H9 (cell line): ENCODE results near the gene KLHL41. TPM values are rescaled to one million over a fixed set of nuclear protein-coding genes. Genes with fewer than 3 reads are reported as not detected.

Source experiments
- DNase-seq: peaks from one replicate; pipeline ENCODE4 v3.0.0-alpha.2; 2017
- H2AFZ ChIP-seq: one replicate; pipeline ENCODE4 v1.6.1; 2013; ENCODE audit warnings: mild to moderate bottlenecking, low read length, control low read depth, moderate library complexity
- H2AK5ac ChIP-seq: 2 replicates; pipeline ENCODE4 v1.6.1; 2013; ENCODE audit warnings: low read length, control low read depth, mixed read lengths; ENCODE audit not compliant: insufficient read length
- H2BK120ac ChIP-seq: one replicate; pipeline ENCODE4 v1.6.1; 2013; ENCODE audit warnings: low read depth, mild to moderate bottlenecking, low read length, control low read depth, inconsistent platforms; ENCODE audit not compliant: poor library complexity, severe bottlenecking
- H2BK12ac ChIP-seq: 2 replicates; pipeline ENCODE4 v1.6.1; 2013; ENCODE audit warnings: low read length, control low read depth, mixed read lengths, low read depth; ENCODE audit not compliant: insufficient read length
- H2BK15ac ChIP-seq: 2 replicates; pipeline ENCODE4 v1.6.1; 2013; ENCODE audit warnings: low read depth, low read length, control low read depth
- H2BK20ac ChIP-seq: one replicate; pipeline ENCODE4 v1.6.1; 2013; ENCODE audit warnings: low read depth, mild to moderate bottlenecking, low read length, control low read depth, inconsistent platforms; ENCODE audit not compliant: poor library complexity, severe bottlenecking
- H2BK5ac ChIP-seq: 2 replicates; pipeline ENCODE4 v1.6.1; 2013; ENCODE audit warnings: low read length, control low read depth, mixed read lengths; ENCODE audit not compliant: insufficient read length
- H3K14ac ChIP-seq: 2 replicates; pipeline ENCODE4 v1.6.1; 2013; ENCODE audit warnings: low read length, control low read depth; ENCODE audit not compliant: insufficient read depth
- H3K18ac ChIP-seq: 2 replicates; pipeline ENCODE4 v1.6.1; 2013; ENCODE audit warnings: low read depth, mild to moderate bottlenecking, mixed read lengths, low read length, control low read depth; ENCODE audit not compliant: insufficient read length
- H3K23ac ChIP-seq: 2 replicates; pipeline ENCODE4 v1.6.1; 2013; ENCODE audit warnings: low read length, control low read depth, mixed read lengths, low read depth; ENCODE audit not compliant: insufficient read length
- H3K23me2 ChIP-seq: 2 replicates; pipeline ENCODE4 v1.6.1; 2013; ENCODE audit warnings: low read depth, mild to moderate bottlenecking, mixed read lengths, low read length, control low read depth; ENCODE audit not compliant: insufficient read length, poor library complexity, severe bottlenecking
- H3K27ac ChIP-seq: 2 replicates; pipeline ENCODE4 v1.5.1; 2013; ENCODE audit warnings: low read length, control low read depth, mixed read lengths, low read depth; ENCODE audit not compliant: insufficient read length
- H3K27me3 ChIP-seq: 2 replicates; pipeline ENCODE4 v1.6.1; 2013; ENCODE audit warnings: low read length, control low read depth, inconsistent platforms; ENCODE audit not compliant: insufficient read depth
- H3K4ac ChIP-seq: 2 replicates; pipeline ENCODE4 v1.6.1; 2013; ENCODE audit warnings: low read depth, mild to moderate bottlenecking, control low read depth, inconsistent platforms, low read length, moderate library complexity
- H3K4me1 ChIP-seq: 2 replicates; pipeline ENCODE4 v1.6.1; 2013; ENCODE audit warnings: low read length, control low read depth, inconsistent platforms; ENCODE audit not compliant: insufficient read depth
- H3K4me2 ChIP-seq: 2 replicates; pipeline ENCODE4 v1.6.1; 2013; ENCODE audit warnings: low read length, control low read depth, mixed read lengths; ENCODE audit not compliant: insufficient read length, insufficient read depth
- H3K56ac ChIP-seq: 2 replicates; pipeline ENCODE4 v1.6.1; 2013; ENCODE audit warnings: low read depth, mild to moderate bottlenecking, mixed read lengths, low read length, control low read depth; ENCODE audit not compliant: insufficient read length
- H3K79me1 ChIP-seq: 2 replicates; pipeline ENCODE4 v1.6.1; 2013; ENCODE audit warnings: low read depth, mild to moderate bottlenecking, moderate library complexity, low read length, control low read depth, inconsistent platforms; ENCODE audit not compliant: insufficient read depth, poor library complexity, severe bottlenecking
- H3K79me2 ChIP-seq: 2 replicates; pipeline ENCODE4 v1.6.1; 2013; ENCODE audit warnings: low read length, control low read depth, inconsistent platforms; ENCODE audit not compliant: insufficient read depth
- H3K9ac ChIP-seq: 2 replicates; pipeline ENCODE4 v1.6.1; 2013; ENCODE audit warnings: low read length, control low read depth, mixed read lengths; ENCODE audit not compliant: insufficient read length; ENCODE audit errors: extremely low read depth
- H3K9me3 ChIP-seq: one replicate; pipeline ENCODE4 v1.6.1; 2013; ENCODE audit warnings: low read depth, low read length, inconsistent platforms; ENCODE audit not compliant: control insufficient read depth
- H3T11ph ChIP-seq: one replicate; pipeline ENCODE4 v1.6.1; 2013; ENCODE audit warnings: mild to moderate bottlenecking, low read length, control low read depth, inconsistent platforms
- H4K20me1 ChIP-seq: one replicate; pipeline ENCODE4 v1.6.1; 2013; ENCODE audit not compliant: control insufficient read depth, insufficient read length, insufficient read depth
- H4K5ac ChIP-seq: 2 replicates; pipeline ENCODE4 v1.6.1; 2013; ENCODE audit warnings: low read depth, mild to moderate bottlenecking, mixed read lengths, low read length, control low read depth; ENCODE audit not compliant: insufficient read length
- H4K8ac ChIP-seq: replicated peaks from 2 replicates; pipeline ENCODE4 v1.6.1; 2013; ENCODE audit warnings: low read length, control low read depth, mixed read lengths, low read depth; ENCODE audit not compliant: insufficient read length
- H4K91ac ChIP-seq: 2 replicates; pipeline ENCODE4 v1.6.1; 2013; ENCODE audit warnings: low read depth, mild to moderate bottlenecking, moderate library complexity, mixed read lengths, low read length, control low read depth; ENCODE audit not compliant: insufficient read length
- H3K27ac Mint-ChIP-seq, 3 experiments: 2 replicates in 2 of 3; 3 replicates in 1 of 3; pipeline ENCODE4 v1.8.0; 2020 to 2021; ENCODE audit warnings: mixed read lengths in 3 of 3, mild to moderate bottlenecking in 1 of 3, moderate library complexity in 1 of 3
- H3K27me3 Mint-ChIP-seq: 2 replicates; pipeline ENCODE4 v1.8.0; 2021; ENCODE audit warnings: low read depth, mild to moderate bottlenecking, moderate library complexity, mixed read lengths
- H3K36me3 Mint-ChIP-seq, 3 experiments: 2 replicates in 2 of 3; 3 replicates in 1 of 3; pipeline ENCODE4 v1.8.0; 2020 to 2021; ENCODE audit warnings: low read depth in 3 of 3, mixed read lengths in 3 of 3; ENCODE audit not compliant: insufficient read depth in 1 of 3
- H3K4me1 Mint-ChIP-seq, 2 experiments: 2 replicates each; pipeline ENCODE4 v1.8.0; 2020; ENCODE audit warnings: mixed read lengths in 2 of 2
- H3K4me3 Mint-ChIP-seq, 2 experiments: 2 replicates in 1 of 2; 3 replicates in 1 of 2; pipeline ENCODE4 v1.8.0; 2020 to 2021; ENCODE audit warnings: mild to moderate bottlenecking in 2 of 2, mixed read lengths in 2 of 2, moderate library complexity in 1 of 2
- H3K9me3 Mint-ChIP-seq, 2 experiments: 2 replicates in 1 of 2; 3 replicates in 1 of 2; pipeline ENCODE4 v1.8.0; 2020; ENCODE audit warnings: mild to moderate bottlenecking in 2 of 2, mixed read lengths in 2 of 2, moderate library complexity in 1 of 2
- CTCF ChIP-seq: fragments of 200-600 bp; sonication (generic); conservative IDR thresholded peaks from 3 replicates; pipeline ENCODE4 v1.8.0; 2021; ENCODE audit warnings: antibody characterized with exemption, mild to moderate bottlenecking
- WGBS: extraction: QIAGEN DNeasy Blood & Tissue Kit; methylation state at CpG from one replicate; pipeline ENCODE4 v1.1.7; 2013; ENCODE audit warnings: missing lambda C conversion rate, low lambda C conversion rate, mixed read lengths; ENCODE audit not compliant: insufficient read length; ENCODE audit errors: extremely low coverage; 5-methylcytosine and 5-hydroxymethylcytosine counted together
- total RNA-seq: library from RNA; stranded (reverse); gene quantifications from 2 replicates; pipeline ENCODE4 v1.2.1, GENCODE V29; 2021

Gene KLHL41
- total RNA-seq, 1 experiment from 2014 or later, result not detected

- H3K4me1 Mint-ChIP-seq, result peaks cover 10 to 14% of the 10 kb centered on the region in 2 experiments
- H4K20me1 ChIP-seq, result no peaks in the 10 kb centered on the region
- no peak overlapping the region for H3K56ac ChIP-seq
- peaks cover 0 to 2% of the 10 kb centered on the region in 2 experiments; a peak in 3 of 5 replicates for H3K9me3 Mint-ChIP-seq
- H3K23me2 ChIP-seq, result no peaks in the 10 kb centered on the region
- no peak overlapping the region for H3K4ac ChIP-seq
- DNase-seq, result no peak
- no peak overlapping the region for H2AFZ ChIP-seq
- H3K36me3 Mint-ChIP-seq, result 0 out of 7 replicates have a peak, but pooled peaks cover 0 to under 1% (median 0%) of the 10 kb centered on the region in 3 experiments
- H2BK120ac ChIP-seq, result no peak overlapping the region
- no peaks in the 10 kb centered on the region for H3K9me3 ChIP-seq
- H3K27ac Mint-ChIP-seq, result no peak overlapping the region
- no peak overlapping the region for H3K18ac ChIP-seq
- no peaks in the 10 kb centered on the region for H3K79me2 ChIP-seq
- no peak overlapping the region for H2BK15ac ChIP-seq
- no peak overlapping the region for H2BK12ac ChIP-seq
- no peak overlapping the region for H3K4me3 Mint-ChIP-seq
- H3K27me3 ChIP-seq, result no peaks in the 10 kb centered on the region
- H2AK5ac ChIP-seq, result no peak overlapping the region
- H4K8ac ChIP-seq, result no peak overlapping the region
- H3K23ac ChIP-seq, result no peak overlapping the region
- no peak overlapping the region for H4K91ac ChIP-seq
- no peak for TF ChIP-seq CTCF
- no CpG with 5 or more reads among the region's 4 CpGs for WGBS
- H2BK20ac ChIP-seq, result no peak overlapping the region
- no peak overlapping the region for H3T11ph ChIP-seq
- H3K27me3 Mint-ChIP-seq, result no peaks in the 10 kb centered on the region; the same call in 1 of the 2 replicates
- H2BK5ac ChIP-seq, result no peak overlapping the region
- no peak overlapping the region for H3K4me2 ChIP-seq
- H3K79me1 ChIP-seq, result no peaks in the 10 kb centered on the region
- no peak overlapping the region for H3K9ac ChIP-seq
- no peak overlapping the region for H3K14ac ChIP-seq
- H3K4me1 ChIP-seq, result no peaks in the 10 kb centered on the region
- H4K5ac ChIP-seq, result no peak overlapping the region
- no peak overlapping the region for H3K27ac ChIP-seq
Measured at GRCh38 chr2:169510496-169510895, 994 bp downstream of the KLHL41 start.
